Stomach (tissue), 9 donors: ENCODE measurements around the gene CNOT1. TPM values are rescaled to one million over a fixed set of nuclear protein-coding genes. Genes with fewer than 3 reads are reported as not detected.

Experiments used
- DNase-seq, 2 donors: peaks; one replicate each; pipeline versions ENCODE4 v3.0.0 to v3.0.0-alpha.2; 2013 to 2019
- H3K27ac ChIP-seq, 5 donors: fragments of 200-600 bp in 4 of 5; sonication (generic) in 4 of 5; one replicate each; pipeline ENCODE4 v1.5.1; 2013 to 2019; ENCODE audit warnings: mild to moderate bottlenecking in 1 of 5, moderate library complexity in 1 of 5
- H3K27me3 ChIP-seq, 3 donors: fragments of 200-600 bp; sonication (generic); one replicate each; pipeline ENCODE4 v1.5.1; 2017 to 2019; ENCODE audit warnings: mixed run types in 1 of 3
- H3K36me3 ChIP-seq, 4 donors: fragments of 200-600 bp; sonication (generic); 1 replicate in 3 of 4; 2 replicates in 1 of 4; pipeline ENCODE4 v1.5.1; 2016 to 2019
- H3K4me1 ChIP-seq, 4 donors: fragments of 200-600 bp; sonication (generic); one replicate each; pipeline ENCODE4 v1.5.1; 2016 to 2019
- H3K4me3 ChIP-seq, 4 donors: fragments of 200-600 bp; sonication (generic) in 3 of 4; one replicate each; pipeline ENCODE4 v1.5.1; 2016 to 2019; ENCODE audit warnings: mild to moderate bottlenecking in 1 of 4
- H3K9me3 ChIP-seq, 4 donors: fragments of 200-600 bp; sonication (generic); one replicate each; pipeline ENCODE4 v1.5.1; 2016 to 2019
- EP300 ChIP-seq: sonication (generic); formaldehyde crosslinking; IDR thresholded peaks from one replicate; pipeline ENCODE4 v1.6.1; 2017; ENCODE audit warnings: antibody characterized with exemption
- POLR2A ChIP-seq, 4 donors: fragments of 450-650 bp; IDR thresholded peaks; one replicate each; pipeline ENCODE4 v1.6.1; 2016; ENCODE audit warnings: antibody characterized with exemption in 4 of 4, control low read depth in 2 of 4, mild to moderate bottlenecking in 1 of 4, moderate library complexity in 1 of 4
- POLR2AphosphoS5 ChIP-seq, 3 donors: sonication (generic); formaldehyde crosslinking; IDR thresholded peaks; one replicate each; pipeline ENCODE4 v1.6.1; 2016; ENCODE audit warnings: antibody characterized with exemption in 3 of 3
- WGBS, 5 donors: extraction: QIAGEN DNeasy Blood & Tissue Kit in 3 of 5; methylation state at CpG; one replicate each; pipeline versions ENCODE4 v1.1.5 to v1.1.7; 2013 to 2018; 5-methylcytosine and 5-hydroxymethylcytosine counted together
- intact Hi-C: fragments of 100-400 bp; cut with DNase I; formaldehyde crosslinking; loops from one replicate; pipeline ENCODE4 v1.15.1; 2023; ENCODE audit warnings: low total_unique reads
- polyA plus RNA-seq, 3 donors: library from polyadenylated mRNA; stranded (reverse); fragments of 200-250 nt; gene quantifications; one replicate each; pipeline ENCODE4 v1.2.3, GENCODE V29; 2013
- total RNA-seq, 5 donors: library from RNA; depleted of rRNA; stranded (reverse); fragments of >200 nt; gene quantifications; one replicate each; pipeline versions ENCODE4 v1.1.0 to v1.2.3, GENCODE V29; 2014 to 2016
- TF ChIP-seq, protein P1 (sequence below), 7 experiments: fragments of 450-650 bp in 4 of 7; fragments of 200-600 bp in 3 of 7; sonication (generic) in 3 of 7; IDR thresholded peaks; one replicate each; pipeline ENCODE4 v1.5.1; 2016 to 2019; ENCODE audit warnings: antibody characterized with exemption in 7 of 7, control low read depth in 2 of 7, mild to moderate bottlenecking in 1 of 7
- donor health status: healthy with polysubstance abuse.
- donor health status: Bipolar disorder and iron deficiency.
- donor health status: healthy.

CNOT1 gene
- total and polyA plus RNA-seq, 8 donors: 39.9 to 282 (median 136) TPM

DNA sequence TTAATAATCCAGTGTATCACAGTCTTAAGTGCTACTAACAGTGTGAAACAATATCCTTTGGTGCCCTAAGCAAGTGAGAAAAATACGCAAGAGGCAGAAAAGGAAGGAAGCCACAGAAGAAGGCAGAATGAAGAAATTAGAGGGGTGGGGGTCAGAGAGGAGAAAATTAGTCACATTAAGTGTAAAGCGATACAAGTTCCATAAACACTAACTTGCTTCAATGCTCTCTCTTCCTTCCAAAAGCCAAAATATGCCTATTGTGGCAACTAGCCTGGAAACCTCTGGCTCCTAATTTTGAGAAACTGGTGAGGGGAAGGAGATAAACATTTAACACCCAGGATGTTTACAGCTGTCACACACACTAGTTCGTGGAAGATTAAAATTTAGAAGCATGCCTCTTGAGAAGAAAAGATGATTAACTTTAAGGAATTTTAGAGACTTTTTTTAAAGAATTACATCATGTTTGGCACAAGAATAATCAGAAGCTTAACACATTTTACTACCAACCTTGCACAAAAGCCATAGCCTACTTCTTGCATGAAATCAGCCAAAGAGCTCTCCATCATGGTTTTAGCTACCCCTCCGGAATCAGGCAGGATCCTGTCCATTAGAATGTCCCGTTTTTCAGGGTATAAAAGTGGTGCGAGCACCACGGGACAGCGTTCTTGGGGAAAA lies 44.7 kb downstream of the CNOT1 start:
- no peaks in the 10 kb centered on the region for H3K9me3 ChIP-seq
- no peak overlapping the region for H3K27ac ChIP-seq
- TF ChIP-seq EP300: no peak
- no peak for TF ChIP-seq POLR2AphosphoS5 (IDR thresholded peaks at IDR 0.05)
- TF ChIP-seq POLR2A (IDR thresholded peaks at IDR 0.05): no peak
- TF ChIP-seq, protein P1, sequence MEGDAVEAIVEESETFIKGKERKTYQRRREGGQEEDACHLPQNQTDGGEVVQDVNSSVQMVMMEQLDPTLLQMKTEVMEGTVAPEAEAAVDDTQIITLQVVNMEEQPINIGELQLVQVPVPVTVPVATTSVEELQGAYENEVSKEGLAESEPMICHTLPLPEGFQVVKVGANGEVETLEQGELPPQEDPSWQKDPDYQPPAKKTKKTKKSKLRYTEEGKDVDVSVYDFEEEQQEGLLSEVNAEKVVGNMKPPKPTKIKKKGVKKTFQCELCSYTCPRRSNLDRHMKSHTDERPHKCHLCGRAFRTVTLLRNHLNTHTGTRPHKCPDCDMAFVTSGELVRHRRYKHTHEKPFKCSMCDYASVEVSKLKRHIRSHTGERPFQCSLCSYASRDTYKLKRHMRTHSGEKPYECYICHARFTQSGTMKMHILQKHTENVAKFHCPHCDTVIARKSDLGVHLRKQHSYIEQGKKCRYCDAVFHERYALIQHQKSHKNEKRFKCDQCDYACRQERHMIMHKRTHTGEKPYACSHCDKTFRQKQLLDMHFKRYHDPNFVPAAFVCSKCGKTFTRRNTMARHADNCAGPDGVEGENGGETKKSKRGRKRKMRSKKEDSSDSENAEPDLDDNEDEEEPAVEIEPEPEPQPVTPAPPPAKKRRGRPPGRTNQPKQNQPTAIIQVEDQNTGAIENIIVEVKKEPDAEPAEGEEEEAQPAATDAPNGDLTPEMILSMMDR (IDR thresholded peaks at IDR 0.05): no peak
- no peak overlapping the region for H3K4me3 ChIP-seq
- intact Hi-C loops: no loop called here
- peaks cover 55 to 98% (median 96%) of the 10 kb centered on the region in 4 donors for H3K36me3 ChIP-seq
- DNase-seq: no peak
- peaks cover 0 to 10% (median 0%) of the 10 kb centered on the region in 4 donors for H3K4me1 ChIP-seq
- no peaks in the 10 kb centered on the region for H3K27me3 ChIP-seq
- WGBS, 5 donors: 81 to 87% (median 86%) methylated on average over 8 of the region's 8 CpGs

- Histone ChIP-seq H3K4me3 (no peak overlapping the region), H3K27ac (no peak overlapping the region), H3K27me3 (no peaks in the 10 kb centered on the region), H3K36me3 (peaks cover 66 to 98% (median 98%) of the 10 kb centered on the region in 4 donors), H3K4me1 (no peaks in the 10 kb centered on the region), H3K9me3 (no peaks in the 10 kb centered on the region)
- no peak for DNase-seq
- no peak for TF ChIP-seq POLR2A (IDR thresholded peaks at IDR 0.05)
- TF ChIP-seq EP300: no peak
- TF ChIP-seq POLR2AphosphoS5 (IDR thresholded peaks at IDR 0.05): no peak
- TF ChIP-seq, protein P1 (IDR thresholded peaks at IDR 0.05): no peak
- intact Hi-C loops: no loop called here
- WGBS, 5 donors: 82 to 88% (median 86%) methylated on average over 8 of the region's 8 CpGs
These were observed 46.5 kb downstream of the CNOT1 start for GRCh38 chr16:58582971-58583765.

DNA sequence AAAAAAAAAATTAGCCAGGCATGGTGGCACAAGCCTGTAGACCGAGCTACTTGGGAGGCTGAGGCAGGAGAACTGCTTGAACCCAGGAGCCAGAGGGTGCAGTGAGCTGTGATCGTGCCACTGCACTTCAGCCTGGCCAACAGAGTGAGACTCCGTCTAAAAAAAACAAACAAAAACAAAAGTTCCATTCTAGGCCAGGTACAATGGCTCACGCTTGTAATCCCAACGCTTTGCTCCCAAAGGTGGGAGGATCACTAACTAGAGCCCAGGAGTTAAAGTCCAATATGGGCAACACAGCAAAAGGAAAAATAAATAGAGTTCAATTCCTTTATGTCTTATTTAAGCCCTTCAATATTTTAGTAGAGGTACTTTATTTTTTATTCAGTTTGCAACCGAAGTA lies 47.5 kb downstream of the CNOT1 start:
- Histone ChIP-seq H3K27me3 (no peaks in the 10 kb centered on the region), H3K4me3 (no peak overlapping the region), H3K27ac (no peak overlapping the region), H3K36me3 (peaks cover 67 to 98% (median 98%) of the 10 kb centered on the region in 4 donors), H3K4me1 (no peaks in the 10 kb centered on the region), H3K9me3 (no peaks in the 10 kb centered on the region)
- 88 to 95% (median 91%) methylated on average over 6 of the region's 6 CpGs for WGBS, 5 donors
- DNase-seq: no peak
- no peak for TF ChIP-seq POLR2A (IDR thresholded peaks at IDR 0.05)
- TF ChIP-seq, protein P1 (IDR thresholded peaks at IDR 0.05): no peak
- no peak for TF ChIP-seq EP300
- no peak for TF ChIP-seq POLR2AphosphoS5 (IDR thresholded peaks at IDR 0.05)
- intact Hi-C loops: no loop called here

DNA sequence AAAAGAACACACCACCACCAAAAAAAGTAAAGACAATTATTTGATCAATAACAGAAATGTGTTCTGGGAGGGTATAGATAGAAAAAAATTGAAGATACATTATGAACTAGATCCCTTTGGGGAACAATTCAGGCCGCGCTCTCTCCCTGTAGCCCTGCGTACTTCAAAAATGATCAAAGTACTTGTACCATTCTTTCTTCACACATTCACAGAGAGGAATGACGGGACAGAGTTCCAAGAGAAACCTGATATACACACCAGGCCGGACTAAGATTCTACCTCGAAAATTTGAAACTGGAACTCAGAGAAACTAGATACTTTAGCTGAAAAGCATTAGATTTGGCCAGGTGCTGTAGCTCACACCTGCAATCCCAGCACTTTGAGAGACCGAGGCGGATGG lies 50.0 kb downstream of the CNOT1 start:
- intact Hi-C loops: no loop called here
- 89 to 97% (median 93%) methylated on average over 8 of the region's 8 CpGs for WGBS, 5 donors

More for the DNA sequence above, 50.0 kb downstream of the CNOT1 start:
- DNase-seq: no peak
- Histone ChIP-seq H3K27ac (no peak overlapping the region), H3K4me1 (no peaks in the 10 kb centered on the region), H3K9me3 (no peaks in the 10 kb centered on the region), H3K27me3 (no peaks in the 10 kb centered on the region), H3K36me3 (peaks cover 78 to 100% (median 100%) of the 10 kb centered on the region in 4 donors), H3K4me3 (no peak overlapping the region)
- no peak for TF ChIP-seq POLR2A (IDR thresholded peaks at IDR 0.05)
